ENCODE measurements around the gene ZNF718.
A peak's percentile ranks its signal among the peaks of the same experiment; 100 is the strongest.
"Not testable (repeated sequence)": the region's sequence is repeated elsewhere in the genome, so short reads cannot be mapped to it uniquely, and the experiment has no call there.

ZNF718 gene

DNA sequence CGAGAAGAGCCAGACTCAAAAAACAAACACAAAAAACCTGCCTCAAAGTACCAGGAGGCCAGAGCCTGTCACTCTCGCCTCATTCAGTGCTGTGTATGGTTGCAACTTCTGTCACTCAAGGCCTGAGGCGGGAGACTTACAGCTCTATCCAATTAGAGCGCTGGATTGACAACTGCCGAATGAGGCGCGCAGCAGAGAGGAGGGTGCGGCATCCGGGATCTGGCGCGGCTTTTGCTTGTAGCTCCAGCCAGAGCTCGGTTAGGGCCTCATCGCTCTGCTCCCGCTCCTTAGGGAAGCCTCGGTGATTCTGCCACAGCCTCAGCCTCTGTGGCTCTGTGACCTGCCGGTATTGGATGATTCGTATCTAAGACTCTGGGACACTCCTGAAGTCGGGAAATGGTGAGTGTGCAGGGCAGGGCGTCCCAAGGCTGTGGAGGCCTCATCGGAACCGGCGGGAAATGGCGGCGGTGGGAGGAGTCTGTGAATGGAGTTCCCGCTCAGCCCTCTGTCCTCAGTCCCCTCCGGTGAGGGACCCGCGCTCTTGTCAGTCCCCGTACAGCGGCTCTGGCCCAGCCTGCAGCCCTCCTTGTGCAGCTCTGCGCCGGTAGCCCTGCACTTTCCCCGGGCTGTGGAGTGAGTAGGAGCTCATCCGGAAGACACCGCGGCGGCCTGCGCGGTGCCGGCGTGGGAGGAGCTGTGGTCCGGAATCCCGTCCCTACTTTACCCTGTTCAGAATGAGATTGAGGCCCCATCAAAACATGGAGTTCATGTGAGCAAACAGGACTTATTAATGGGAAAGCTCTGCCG is at the start of gene ZNF718:
TSS of gene ZNF718 (plus strand) at position 227 of the 807 bp plus-strand sequence. CDS start at position 397, 170 bp downstream.
- DNase-seq, result peak; percentile 94

DNA sequence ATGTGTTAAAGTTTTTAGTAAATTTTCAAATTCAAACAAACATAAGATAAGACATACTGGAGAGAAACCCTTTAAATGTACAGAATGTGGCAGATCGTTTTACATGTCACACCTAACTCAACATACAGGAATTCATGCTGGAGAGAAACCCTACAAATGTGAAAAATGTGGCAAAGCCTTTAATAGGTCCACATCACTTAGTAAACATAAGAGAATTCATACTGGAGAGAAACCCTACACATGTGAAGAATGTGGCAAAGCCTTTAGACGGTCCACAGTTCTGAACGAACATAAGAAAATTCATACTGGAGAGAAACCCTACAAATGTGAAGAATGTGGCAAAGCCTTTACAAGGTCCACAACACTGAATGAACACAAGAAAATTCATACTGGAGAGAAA is 38.4 kb upstream of the ZNF718 start:
- DNase-seq, result no peak

DNA sequence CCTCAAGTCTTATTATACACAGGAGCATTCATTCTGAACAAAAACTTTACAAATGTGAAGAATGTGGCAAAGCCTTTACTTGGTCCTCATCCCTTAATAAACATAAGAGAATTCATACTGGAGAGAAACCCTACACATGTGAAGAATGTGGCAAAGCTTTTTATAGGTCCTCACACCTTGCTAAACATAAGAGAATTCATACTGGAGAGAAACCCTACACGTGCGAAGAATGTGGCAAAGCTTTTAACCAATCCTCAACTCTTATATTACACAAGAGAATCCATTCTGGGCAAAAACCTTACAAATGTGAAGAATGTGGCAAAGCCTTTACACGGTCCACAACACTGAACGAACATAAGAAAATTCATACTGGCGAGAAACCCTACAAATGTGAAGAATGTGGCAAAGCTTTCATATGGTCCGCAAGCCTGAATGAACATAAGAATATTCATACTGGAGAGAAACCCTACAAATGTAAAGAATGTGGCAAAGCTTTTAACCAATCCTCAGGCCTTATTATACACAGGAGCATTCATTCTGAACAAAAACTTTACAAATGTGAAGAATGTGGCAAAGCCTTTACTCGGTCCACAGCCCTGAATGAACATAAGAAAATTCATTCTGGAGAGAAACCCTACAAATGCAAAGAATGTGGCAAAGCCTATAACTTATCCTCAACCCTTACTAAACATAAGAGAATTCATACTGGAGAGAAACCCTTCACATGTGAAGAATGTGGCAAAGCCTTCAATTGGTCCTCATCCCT is 37.6 kb upstream of the ZNF718 start:
- not testable (repeated sequence) for DNase-seq

- DNase-seq, result no peak
These were observed 25.9 kb upstream of the ZNF718 start for GRCh38 chr4:98386-98785.

GRCh38 chr4:99863-100262 is 24.4 kb upstream of the ZNF718 start:
- DNase-seq, result no peak

GRCh38 chr4:107083-107443 is 17.2 kb upstream of the ZNF718 start:
- DNase-seq, result no peak

- no peak for DNase-seq
These were observed 16.6 kb upstream of the ZNF718 start for GRCh38 chr4:107444-108429.

DNA sequence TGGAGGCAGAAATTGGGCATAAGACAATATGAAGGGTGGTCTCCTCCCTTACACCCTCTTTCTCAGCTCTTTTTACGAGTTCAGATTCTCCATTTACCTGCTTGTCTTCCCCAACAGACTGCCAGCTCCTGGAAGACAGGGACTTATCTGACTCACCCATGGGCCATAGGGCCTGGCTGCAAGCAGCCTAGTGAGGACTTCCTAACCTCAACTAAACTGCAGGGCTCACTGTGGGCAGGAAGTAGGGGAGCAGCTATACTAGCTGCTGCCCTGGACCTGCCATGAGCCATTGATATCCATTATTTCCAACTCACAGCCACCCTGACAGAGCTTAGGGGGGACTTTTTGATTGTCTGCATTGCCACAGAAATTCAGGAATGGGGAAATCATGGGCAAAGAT is 11.5 kb upstream of the ZNF718 start:
- no peak for DNase-seq

GRCh38 chr4:113732-114131 is 10.6 kb upstream of the ZNF718 start:
- no peak for DNase-seq

DNA sequence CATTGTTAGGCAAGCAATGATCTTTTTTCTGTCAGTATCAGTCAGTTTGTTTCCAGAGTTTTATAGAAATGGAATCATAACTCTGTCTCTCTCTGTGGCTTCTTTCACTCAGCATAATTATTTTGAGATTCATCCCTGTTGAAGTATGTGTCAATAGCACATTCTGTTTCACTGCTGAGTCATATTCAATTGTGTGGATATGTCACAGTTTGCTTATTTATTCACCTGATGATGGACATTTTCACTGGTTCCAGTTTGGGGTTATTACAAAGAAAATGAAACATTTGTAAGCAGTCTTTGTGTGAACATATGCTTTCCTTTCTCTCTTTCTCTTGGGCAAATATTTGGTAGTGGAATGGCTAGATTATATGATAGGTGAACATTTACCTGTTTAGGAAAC is 10.2 kb upstream of the ZNF718 start:
- DNase-seq, result no peak

GRCh38 chr4:116499-116898 is 7.8 kb upstream of the ZNF718 start:
- DNase-seq, result no peak

DNA sequence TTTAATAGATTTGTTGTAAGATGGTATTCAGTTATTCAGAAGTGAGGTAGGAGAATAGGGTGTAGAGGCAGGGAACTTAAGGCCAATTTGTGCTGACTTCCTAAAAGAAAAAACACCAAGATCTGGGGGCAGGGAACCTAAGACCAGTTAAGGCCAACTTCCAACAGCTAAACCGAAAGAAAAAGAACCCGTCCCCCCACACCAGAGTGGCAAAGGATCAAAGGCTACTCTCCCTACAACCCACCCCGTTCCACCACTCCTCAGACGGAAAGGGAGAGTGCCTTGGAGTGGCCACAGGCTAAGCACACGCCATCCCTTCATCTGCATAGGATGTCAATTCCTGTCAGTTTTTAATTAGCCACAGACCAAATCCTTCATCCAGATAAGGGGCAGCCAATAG is 3.7 kb upstream of the ZNF718 start:
- no peak for DNase-seq

DNA sequence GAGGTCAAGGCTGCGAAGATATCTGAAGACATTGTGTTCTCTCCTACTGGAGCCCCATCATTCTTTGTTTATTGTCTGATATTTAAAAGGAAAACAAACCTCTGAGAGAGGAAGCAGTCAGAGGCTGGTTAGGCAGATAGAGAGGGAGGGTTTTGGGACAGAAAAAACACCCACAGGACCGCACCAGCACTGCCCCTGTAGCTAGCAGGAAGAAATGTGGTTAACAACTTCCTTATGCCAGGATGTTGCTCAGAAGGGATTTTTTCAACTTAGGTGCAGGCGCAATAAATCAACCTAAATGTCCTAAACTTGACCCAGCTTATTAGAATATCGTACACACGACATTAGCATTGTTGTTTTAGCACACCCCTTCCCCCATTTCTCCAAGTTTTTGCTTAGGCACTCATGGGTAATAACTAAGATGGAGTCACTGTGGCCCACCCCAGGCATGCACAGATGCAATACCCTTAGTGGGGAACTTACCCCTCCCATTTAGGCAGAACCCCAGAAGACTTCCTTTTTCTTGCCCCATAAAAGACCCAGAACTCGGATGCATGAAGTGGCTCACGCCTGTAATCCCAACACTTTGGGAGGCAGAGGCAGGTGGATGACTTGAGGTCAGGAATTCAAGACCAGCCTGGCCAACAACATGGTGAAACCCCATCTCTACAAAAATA is 2.8 kb upstream of the ZNF718 start:
- DNase-seq, result no peak

DNA sequence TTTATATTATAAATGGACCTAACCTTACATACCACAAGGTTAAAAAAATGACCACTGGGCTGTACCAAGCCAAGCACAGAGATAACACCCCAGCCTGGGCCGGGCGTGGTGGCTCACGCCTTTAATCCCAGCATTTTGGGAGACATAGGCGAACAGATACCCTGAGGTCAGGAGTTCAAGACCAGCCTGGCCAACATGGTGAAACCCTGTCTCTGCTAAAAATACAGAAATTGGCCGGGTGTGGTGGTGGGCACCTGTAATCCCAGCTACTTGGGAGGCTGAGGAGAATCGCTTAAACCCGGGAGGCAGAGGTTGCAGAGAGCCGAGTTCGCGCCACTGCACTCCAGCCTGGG is 403 bp upstream of the ZNF718 start:
- DNase-seq, result not testable (repeated sequence)

GRCh38 chr4:125091-125771 is 930 bp downstream of the ZNF718 start:
- peak; percentile 48 for DNase-seq

DNA sequence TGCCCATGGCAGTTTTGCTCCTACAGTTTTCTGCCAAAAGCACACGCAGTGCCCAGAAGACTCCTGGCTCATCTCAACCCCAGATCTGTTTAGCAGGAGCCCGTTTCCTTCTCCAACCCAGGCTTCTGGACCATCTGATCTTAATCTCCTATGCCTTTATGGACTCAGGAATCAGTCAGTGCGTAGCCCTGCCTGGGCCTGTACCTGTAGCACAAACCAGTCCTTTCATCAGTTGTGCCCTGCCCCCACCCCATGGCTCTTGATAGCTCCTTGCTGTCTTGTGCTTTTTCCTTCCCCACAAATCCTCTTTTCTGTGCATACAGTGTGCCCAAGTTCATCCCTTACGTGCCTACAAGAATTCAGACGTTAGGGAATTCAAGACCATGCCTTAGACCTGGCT is 1.5 kb downstream of the ZNF718 start:
- DNase-seq, result no peak

GRCh38 chr4:132483-132882 is 8.2 kb downstream of the ZNF718 start:
- no peak for DNase-seq

DNA sequence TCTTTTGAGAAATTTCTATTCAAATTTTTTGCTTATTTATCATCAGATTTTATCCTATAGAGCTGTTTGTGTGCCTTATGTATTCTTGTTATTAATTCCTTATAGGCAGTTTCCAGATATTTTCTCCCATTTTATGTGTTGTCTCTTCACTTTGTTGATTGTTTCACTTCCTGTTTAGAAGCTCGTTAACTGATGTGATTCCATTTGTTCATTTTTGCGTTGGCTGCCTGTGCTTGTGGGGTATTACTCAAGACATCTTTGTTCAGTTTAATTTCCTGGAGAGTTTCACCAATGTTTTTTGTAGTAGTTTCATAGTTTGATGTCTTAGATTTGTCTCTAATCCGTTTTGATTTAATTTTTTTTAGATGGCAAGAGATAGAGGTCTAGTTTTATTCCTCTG is 14.6 kb downstream of the ZNF718 start:
- no peak for DNase-seq

DNA sequence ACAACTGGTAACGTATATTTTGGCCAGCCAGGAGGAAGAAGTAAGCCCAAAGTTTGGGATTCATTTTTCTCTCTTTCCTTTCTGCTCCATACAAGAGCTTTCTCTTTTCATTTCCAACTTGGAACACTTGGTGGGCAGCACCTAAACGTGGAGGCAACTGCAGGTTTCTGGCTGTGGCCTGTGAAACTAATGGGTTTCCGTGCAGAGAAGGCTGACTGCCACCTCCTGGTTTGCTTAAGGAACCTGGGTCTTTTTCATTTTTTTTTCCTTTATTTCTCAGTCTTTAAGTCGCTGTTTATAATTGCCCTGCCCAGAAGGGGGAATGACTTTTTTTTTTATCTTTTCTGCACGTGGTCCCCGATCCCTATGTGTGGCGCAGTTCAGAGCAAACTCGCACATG is 15.4 kb downstream of the ZNF718 start:
- no peak for DNase-seq

DNA sequence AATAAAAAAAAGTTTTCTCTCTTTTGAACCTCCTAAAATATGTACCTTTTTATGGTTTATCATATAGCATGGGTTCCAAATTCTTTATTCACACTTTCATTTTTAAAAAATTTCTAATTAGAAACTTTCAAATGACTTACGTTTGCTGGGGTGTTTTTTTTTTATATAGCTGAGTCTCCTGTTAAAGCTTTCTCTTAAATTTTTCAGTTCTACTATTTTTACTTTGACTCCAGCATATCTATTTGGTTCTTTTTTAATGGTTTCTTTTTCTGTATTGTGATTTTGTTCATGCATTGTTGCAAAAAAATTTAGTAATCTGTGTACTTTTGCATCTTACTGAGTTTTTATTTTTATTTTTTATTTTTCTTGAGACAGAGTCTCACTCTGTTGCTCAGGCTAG is 22.3 kb downstream of the ZNF718 start:
- no peak for DNase-seq

- no peak for DNase-seq
These were observed 22.9 kb downstream of the ZNF718 start for GRCh38 chr4:147233-147632.

Measured in right forelimb (tissue), 1 donor.